WTC11 (cell line): Measurements from ENCODE around the gene DNAJC5G. TPM values are rescaled to one million over a fixed set of nuclear protein-coding genes. Genes with fewer than 3 reads are reported as not detected.

Experiments
- ATAC-seq: fragments of 200-7000 bp; cut with Tn5 transposase; 2 replicates; pipeline ENCODE4 v1.10.0; 2021; ENCODE audit warnings: mild to moderate bottlenecking, moderate library complexity
- CTCF ChIA-PET: fragments of 300-600 bp; sonication (Branson Sonifier 250); formaldehyde crosslinking; loops from one replicate; lab custom pipeline; 2021; ENCODE audit warnings: antibody characterized with exemption; lab: Charles Lee
- POLR2A ChIA-PET: fragments of 350-600 bp; sonication (Branson Sonifier 250); formaldehyde crosslinking; loops from one replicate; lab custom pipeline; 2021; ENCODE audit warnings: antibody characterized with exemption; lab: Charles Lee
- DNase-seq: peaks from one replicate; pipeline ENCODE4 v3.0.0; 2021; ENCODE audit warnings: low spot score
- H3K27ac Mint-ChIP-seq: 2 replicates; pipeline ENCODE4 v1.8.0; 2021; ENCODE audit warnings: mixed read lengths
- H3K27me3 Mint-ChIP-seq: 2 replicates; pipeline ENCODE4 v1.8.0; 2021; ENCODE audit warnings: low read depth, mild to moderate bottlenecking, moderate library complexity, mixed read lengths
- H3K36me3 Mint-ChIP-seq: 2 replicates; pipeline ENCODE4 v1.8.0; 2021; ENCODE audit warnings: mixed read lengths
- H3K4me1 Mint-ChIP-seq: 2 replicates; pipeline ENCODE4 v1.8.0; 2022; ENCODE audit warnings: mixed read lengths
- H3K4me3 Mint-ChIP-seq: 2 replicates; pipeline ENCODE4 v1.8.0; 2021; ENCODE audit warnings: mild to moderate bottlenecking, moderate library complexity, mixed read lengths
- H3K9me3 Mint-ChIP-seq: 2 replicates; pipeline ENCODE4 v1.8.0; 2021; ENCODE audit warnings: mixed read lengths
- ARID4B ChIP-seq: sonication (generic); formaldehyde crosslinking; IDR thresholded peaks from 2 replicates; pipeline ENCODE4 v1.8.0; 2023; ENCODE audit warnings: missing genetic modification reagents, mild to moderate bottlenecking, borderline replicate concordance
- CDX4 ChIP-seq: fragments of 250-450 bp; sonication (Bioruptor Pico); IDR thresholded peaks from 2 replicates; pipeline ENCODE4 v1.9.0; 2021; ENCODE audit warnings: moderate library complexity, mild to moderate bottlenecking, inconsistent platforms, borderline replicate concordance
- CTCF ChIP-seq: fragments of 200-600 bp; IDR thresholded peaks from 2 replicates; pipeline ENCODE4 v1.8.0; 2022; ENCODE audit warnings: antibody characterized with exemption
- E2F4 ChIP-seq: sonication (generic); formaldehyde crosslinking; IDR thresholded peaks from 2 replicates; pipeline ENCODE4 v1.8.1; 2022; ENCODE audit warnings: low read depth, mild to moderate bottlenecking, moderate library complexity, missing genetic modification reagents, borderline replicate concordance
- FOXJ3 ChIP-seq: sonication (generic); formaldehyde crosslinking; IDR thresholded peaks from 2 replicates; pipeline ENCODE4 v1.9.0; 2021; ENCODE audit warnings: missing genetic modification reagents, mild to moderate bottlenecking, borderline replicate concordance
- GTF2I ChIP-seq: fragments of 250-450 bp; sonication (Bioruptor Pico); conservative IDR thresholded peaks from 2 replicates; pipeline ENCODE4 v1.4.0; 2021; ENCODE audit warnings: mild to moderate bottlenecking
- NFE2L1 ChIP-seq: sonication (generic); formaldehyde crosslinking; IDR thresholded peaks from 2 replicates; pipeline ENCODE4 v1.8.1; 2023; ENCODE audit warnings: missing genetic modification reagents
- NFYB ChIP-seq: sonication (generic); formaldehyde crosslinking; conservative IDR thresholded peaks from 2 replicates; pipeline ENCODE4 v1.8.0; 2022; ENCODE audit warnings: low read depth, missing genetic modification reagents
- SOX15 ChIP-seq: fragments of 250-450 bp; sonication (Bioruptor Pico); IDR thresholded peaks from 2 replicates; pipeline ENCODE4 v1.9.0; 2021; ENCODE audit warnings: mild to moderate bottlenecking
- STAT6 ChIP-seq: sonication (generic); formaldehyde crosslinking; conservative IDR thresholded peaks from 2 replicates; pipeline ENCODE4 v1.8.1; 2023; ENCODE audit warnings: mild to moderate bottlenecking, low read depth, missing genetic modification reagents, moderate library complexity
- ZBTB43 ChIP-seq: sonication (generic); formaldehyde crosslinking; IDR thresholded peaks from 2 replicates; pipeline ENCODE4 v1.8.1; 2023; ENCODE audit warnings: mild to moderate bottlenecking, missing genetic modification reagents
- ZNF281 ChIP-seq: sonication (generic); formaldehyde crosslinking; IDR thresholded peaks from 2 replicates; pipeline ENCODE4 v1.8.0; 2023; ENCODE audit warnings: mild to moderate bottlenecking, missing genetic modification reagents
- ZNF423 ChIP-seq: fragments of 250-450 bp; sonication (Bioruptor Pico); IDR thresholded peaks from 2 replicates; pipeline ENCODE4 v2.1.2; 2022; ENCODE audit warnings: mild to moderate bottlenecking, moderate library complexity
- total RNA-seq: library from RNA; stranded (reverse); gene quantifications from 3 replicates; pipeline ENCODE4 v1.2.3, GENCODE V29; 2021

The DNAJC5G gene
- total RNA-seq, 1 experiment from 2014 or later, result 0.44 TPM

GRCh38 chr2:27281855-27282559 is 6.8 kb downstream of the DNAJC5G start, which contains the start of gene TRIM54:
Gene TRIM54 (plus strand): TSS chr2:27282429. CDS start chr2:27282732, 303 bp downstream.
- Mint-ChIP-seq H3K4me1 (peaks cover 46% of the 10 kb centered on the region), H3K27me3 (no peaks in the 10 kb centered on the region; the same call in 1 of the 2 replicates), H3K27ac (peak within 1 kb of the TSS; percentile 35), H3K36me3 (no peaks in the 10 kb centered on the region), H3K9me3 (no peaks in the 10 kb centered on the region)
- CTCF ChIA-PET, result interaction anchor here (0.5 to 7.6 kb wide), 18 partner anchors 11 to 401 kb away, joined by 3 to 153 read pairs (median 4); partner anchors contain the start of genes SLC30A3 and UCN
- TF ChIP-seq ZNF281 (CRISPR knock-in tag), result peak; percentile 16; the same call in 1 of the 2 replicates
- no peak for TF ChIP-seq NFYB (CRISPR knock-in tag)
- no peak for TF ChIP-seq GTF2I (CRISPR knock-in tag)
- TF ChIP-seq ZNF423 (CRISPR knock-in tag), result peak; percentile 81
- TF ChIP-seq E2F4 (CRISPR knock-in tag), result no peak
- TF ChIP-seq, all 79 proteins: peak for 2
- POLR2A ChIA-PET, result interaction anchor here (1.0 to 1.6 kb wide), 3 partner anchors 8 to 62 kb away, joined by 3 read pairs; no protein-coding TSS in a partner anchor
- H3K4me3 Mint-ChIP-seq, result peak within 1 kb of the TSS; percentile 54
- peak; percentile 59 for ATAC-seq
- DNase-seq, result no peak

- Mint-ChIP-seq H3K4me3 (peak overlapping the region; percentile 54), H3K27me3 (no peaks in the 10 kb centered on the region; the same call in 1 of the 2 replicates), H3K27ac (no peak overlapping the region), H3K36me3 (no peaks in the 10 kb centered on the region), H3K4me1 (peaks cover 50% of the 10 kb centered on the region), H3K9me3 (no peaks in the 10 kb centered on the region)
- ChIA-PET CTCF (interaction anchor here (0.7 to 7.6 kb wide), 13 partner anchors 11 to 400 kb away, joined by 3 to 153 read pairs (median 10); partner anchors contain the start of genes SLC30A3 and UCN), POLR2A (interaction anchor here (1.0 to 1.6 kb wide), 3 partner anchors 9 to 63 kb away, joined by 3 read pairs; no protein-coding TSS in a partner anchor)
- TF ChIP-seq CTCF, result no peak
- peak; percentile 82 for TF ChIP-seq NFE2L1 (CRISPR knock-in tag)
- peak; percentile 43 for ATAC-seq
- DNase-seq, result no peak
Observed at GRCh38 chr2:27282892-27283291, 7.7 kb downstream of the DNAJC5G start.

GRCh38 chr2:27284996-27285395 is 9.8 kb downstream of the DNAJC5G start:
- H3K4me3 Mint-ChIP-seq, result no peak overlapping the region
- peaks cover 50% of the 10 kb centered on the region for H3K4me1 Mint-ChIP-seq
- ATAC-seq (no peak), DNase-seq (no peak)
- no peaks in the 10 kb centered on the region for H3K9me3 Mint-ChIP-seq
- CTCF ChIA-PET, result interaction anchor here (1.2 to 7.6 kb wide), 2 partner anchors 17 to 342 kb away, joined by 3 to 129 read pairs; no protein-coding TSS in a partner anchor
- H3K27me3 Mint-ChIP-seq, result no peaks in the 10 kb centered on the region; the same call in 1 of the 2 replicates
- POLR2A ChIA-PET, result no interaction called here
- no peak overlapping the region for H3K27ac Mint-ChIP-seq
- no peaks in the 10 kb centered on the region for H3K36me3 Mint-ChIP-seq
- TF ChIP-seq SOX15 (CRISPR knock-in tag) (no peak), ARID4B (CRISPR knock-in tag) (no peak), ZBTB43 (CRISPR knock-in tag) (no peak), STAT6 (CRISPR knock-in tag) (no peak), CDX4 (CRISPR knock-in tag) (no peak), FOXJ3 (CRISPR knock-in tag) (no peak)
